ENCODE data around the gene MYH14.

DNA sequence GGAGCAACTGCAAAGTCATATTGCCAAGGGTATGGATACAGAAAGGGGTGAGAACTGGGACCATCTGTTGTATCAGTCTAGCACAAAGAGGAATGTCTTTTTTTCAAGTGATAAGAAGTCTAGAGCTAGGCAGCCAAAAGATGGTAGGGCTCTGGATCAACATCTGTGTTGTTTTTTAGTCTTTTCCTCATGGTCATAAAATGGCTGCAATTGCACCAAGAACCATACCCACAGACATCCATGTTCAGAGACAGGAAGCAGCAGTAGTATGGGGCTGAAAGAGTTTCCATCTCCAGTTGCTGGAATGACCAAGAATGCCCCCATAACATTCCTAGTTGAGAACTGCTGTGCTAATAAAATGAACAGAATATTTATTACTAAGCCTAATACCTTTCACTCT is 100.1 kb downstream of the MYH14 start:
- TF ChIP-seq POLR2AphosphoS5 (IDR thresholded peaks at IDR 0.05), result no peak
- TF ChIP-seq, protein P1, sequence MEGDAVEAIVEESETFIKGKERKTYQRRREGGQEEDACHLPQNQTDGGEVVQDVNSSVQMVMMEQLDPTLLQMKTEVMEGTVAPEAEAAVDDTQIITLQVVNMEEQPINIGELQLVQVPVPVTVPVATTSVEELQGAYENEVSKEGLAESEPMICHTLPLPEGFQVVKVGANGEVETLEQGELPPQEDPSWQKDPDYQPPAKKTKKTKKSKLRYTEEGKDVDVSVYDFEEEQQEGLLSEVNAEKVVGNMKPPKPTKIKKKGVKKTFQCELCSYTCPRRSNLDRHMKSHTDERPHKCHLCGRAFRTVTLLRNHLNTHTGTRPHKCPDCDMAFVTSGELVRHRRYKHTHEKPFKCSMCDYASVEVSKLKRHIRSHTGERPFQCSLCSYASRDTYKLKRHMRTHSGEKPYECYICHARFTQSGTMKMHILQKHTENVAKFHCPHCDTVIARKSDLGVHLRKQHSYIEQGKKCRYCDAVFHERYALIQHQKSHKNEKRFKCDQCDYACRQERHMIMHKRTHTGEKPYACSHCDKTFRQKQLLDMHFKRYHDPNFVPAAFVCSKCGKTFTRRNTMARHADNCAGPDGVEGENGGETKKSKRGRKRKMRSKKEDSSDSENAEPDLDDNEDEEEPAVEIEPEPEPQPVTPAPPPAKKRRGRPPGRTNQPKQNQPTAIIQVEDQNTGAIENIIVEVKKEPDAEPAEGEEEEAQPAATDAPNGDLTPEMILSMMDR (IDR thresholded peaks at IDR 0.05), result no peak
